ENCODE data around the gene CTSV.
"Not testable (repeated sequence)": the region's sequence is repeated elsewhere in the genome, so short reads cannot be mapped to it uniquely, and the experiment has no call there.

CTSV gene

DNA sequence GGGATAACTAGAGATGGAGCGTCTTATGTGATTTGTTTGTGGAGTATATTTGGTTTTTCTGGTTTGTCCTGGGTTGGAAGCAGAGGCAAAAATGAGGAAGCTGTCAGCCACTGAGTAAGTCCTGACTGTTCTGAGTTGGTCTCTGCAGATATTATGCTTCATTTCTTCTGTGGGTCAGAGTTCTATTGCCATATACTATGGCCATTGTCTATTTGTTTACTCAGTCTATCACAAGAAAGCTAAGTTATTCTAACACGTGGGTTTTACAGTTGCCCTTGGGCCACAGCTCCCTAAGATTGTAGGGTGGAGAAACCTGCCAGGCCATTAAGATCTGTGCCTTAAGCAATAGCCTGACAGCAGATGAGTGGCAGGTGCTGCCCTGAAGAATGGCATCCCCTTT, 3.0 kb upstream of the CTSV start:
- DNase-seq (ENCODE audit: low read depth, low spot score) = peak; percentile 79

DNA sequence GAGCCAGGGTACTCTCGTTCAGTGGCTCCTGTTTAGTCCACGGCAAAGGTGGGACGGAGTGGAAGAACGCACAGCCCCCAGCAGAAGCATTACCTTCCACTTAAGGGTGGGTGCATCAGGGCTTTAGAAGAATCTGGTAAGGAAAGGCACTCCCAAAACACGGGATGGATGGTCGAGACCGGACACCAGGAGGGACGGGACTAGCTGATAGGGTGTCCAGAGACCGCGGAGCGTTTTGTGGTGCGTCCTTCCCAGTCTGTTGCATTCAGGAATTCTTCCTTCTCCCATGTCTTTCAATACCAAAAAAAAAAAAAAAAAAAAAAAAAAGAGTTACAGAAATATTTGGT, 545 bp upstream of the CTSV start:
- DNase-seq (ENCODE audit: low read depth, low spot score) = no peak

DNA sequence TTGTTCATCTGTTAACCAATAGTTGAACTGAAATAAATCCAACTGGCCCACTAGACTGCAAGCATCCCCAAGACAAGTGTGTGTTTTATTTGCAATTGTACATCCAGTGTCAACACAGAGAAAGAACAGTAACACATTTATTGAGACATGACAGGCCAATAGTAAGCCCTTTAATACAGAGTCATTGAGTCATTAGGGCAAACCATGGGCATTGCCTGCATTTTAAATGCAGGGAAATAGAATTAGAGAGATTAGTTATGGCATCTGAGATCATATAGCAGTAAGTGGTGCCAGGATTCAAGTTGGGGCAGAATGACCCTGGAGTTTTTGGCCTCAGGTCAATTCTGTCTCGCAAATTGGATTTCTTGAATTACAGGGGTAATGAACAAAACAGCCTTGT, 15.4 kb downstream of the CTSV start:
- not testable (repeated sequence) for DNase-seq (ENCODE audit: low read depth, low spot score)

DNA sequence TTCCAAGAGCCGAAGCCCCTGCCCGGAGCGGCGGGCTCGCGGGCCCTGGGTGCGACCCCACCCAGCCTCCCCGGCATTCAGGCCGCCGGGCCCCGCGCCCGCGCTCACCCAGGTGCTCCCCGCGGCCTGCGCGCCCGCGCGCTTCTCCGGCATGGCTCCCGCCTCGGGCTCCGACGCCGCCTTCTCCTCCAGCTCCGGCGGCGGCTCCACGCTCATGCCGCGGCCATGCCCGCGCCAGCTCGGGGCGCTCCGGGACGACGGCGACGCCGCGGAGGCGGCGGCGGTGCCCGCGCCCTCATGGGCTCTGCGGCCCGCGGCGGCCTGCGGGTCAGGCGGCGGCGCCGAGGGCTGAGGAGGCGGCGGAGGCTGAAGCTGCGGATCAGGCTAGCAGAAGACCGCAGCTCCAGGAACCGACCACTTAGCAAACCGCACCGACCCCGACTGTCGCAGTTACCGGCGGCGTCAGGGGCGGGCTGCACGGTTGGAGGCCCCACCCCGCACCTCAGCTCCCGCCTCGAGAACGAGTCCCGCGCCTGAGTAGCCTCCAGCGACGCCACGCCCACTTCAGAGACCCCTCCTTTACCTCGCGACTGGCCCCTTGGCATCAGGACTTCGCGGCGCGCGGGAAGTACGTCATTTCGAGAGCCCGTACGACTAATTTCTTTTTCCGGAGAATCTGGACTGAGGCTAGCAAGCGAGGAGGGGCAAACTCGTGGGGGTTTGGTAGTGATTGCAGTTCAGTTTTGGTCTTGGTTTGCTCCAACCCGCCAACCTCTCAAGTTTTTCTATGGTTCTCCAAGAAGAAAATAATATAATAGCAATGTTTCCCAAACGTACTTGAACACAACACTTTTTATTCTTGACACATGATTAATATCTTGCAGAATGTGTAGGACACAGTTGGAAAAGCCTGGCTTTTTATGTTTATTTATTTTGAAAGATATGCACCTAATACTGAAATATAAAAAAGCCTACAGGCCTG, 25.5 kb downstream of the CTSV start:
- DNase-seq (ENCODE audit: low read depth, low spot score) = peak; percentile 85

DNA sequence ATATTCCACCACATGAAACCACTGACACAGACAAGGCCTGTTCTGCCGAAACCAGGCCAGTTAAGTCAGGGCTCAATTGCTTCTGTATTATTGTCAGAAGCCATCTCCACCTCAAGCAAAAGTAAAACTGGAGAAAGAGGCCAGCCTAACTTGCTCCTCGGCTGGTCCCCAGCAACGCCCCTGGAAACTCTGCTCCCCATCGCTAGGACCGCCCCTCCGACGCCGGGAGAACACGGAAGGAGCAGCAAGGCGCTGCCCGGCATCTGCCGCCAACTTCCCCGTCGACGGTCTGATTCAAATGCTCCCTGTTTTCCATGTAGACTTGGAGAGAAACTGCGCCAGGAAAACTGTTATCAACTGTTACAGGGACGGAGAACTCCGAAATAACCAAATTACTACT, 26.3 kb downstream of the CTSV start:
- not testable (repeated sequence) for DNase-seq (ENCODE audit: low read depth, low spot score)

DNA sequence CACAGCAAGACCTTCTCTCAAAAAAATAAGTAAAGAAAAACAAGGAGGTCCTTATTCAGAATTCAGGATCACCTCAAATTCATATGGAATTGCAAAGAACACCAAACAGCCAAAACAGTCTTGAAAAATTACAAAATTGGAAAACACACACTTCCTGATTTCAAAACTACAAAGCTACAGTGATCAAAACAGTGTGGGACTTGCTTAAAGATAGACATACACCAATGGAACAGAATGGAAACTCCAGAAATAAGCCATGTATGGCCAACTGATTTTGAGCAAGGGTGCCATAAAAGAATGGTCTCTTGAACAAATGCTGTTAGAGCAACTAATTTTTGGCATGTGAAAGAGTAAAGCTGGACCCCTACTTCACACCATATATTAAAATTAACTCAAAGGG, 36.7 kb downstream of the CTSV start:
- DNase-seq (ENCODE audit: low read depth, low spot score) = not testable (repeated sequence)

DNA sequence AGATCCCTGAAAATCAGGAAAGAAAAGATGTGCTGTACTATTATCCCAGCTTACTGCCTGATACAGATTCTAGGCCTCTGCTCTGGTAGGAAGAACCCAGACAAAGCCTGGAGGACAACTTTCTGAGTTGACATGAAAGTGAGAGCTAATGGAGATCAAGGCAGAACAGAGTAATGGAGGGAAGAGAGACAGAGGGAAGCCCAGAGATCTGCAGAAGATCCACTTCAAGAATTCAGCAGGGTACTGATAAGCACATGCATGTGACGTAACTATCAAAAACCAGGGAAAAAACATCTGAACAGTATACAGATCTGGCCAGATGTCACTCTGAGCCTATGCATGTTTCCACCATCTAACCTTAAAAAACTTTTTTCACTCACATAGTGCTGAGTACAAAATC, 37.6 kb downstream of the CTSV start:
- not testable (repeated sequence) for DNase-seq (ENCODE audit: low read depth, low spot score)

DNA sequence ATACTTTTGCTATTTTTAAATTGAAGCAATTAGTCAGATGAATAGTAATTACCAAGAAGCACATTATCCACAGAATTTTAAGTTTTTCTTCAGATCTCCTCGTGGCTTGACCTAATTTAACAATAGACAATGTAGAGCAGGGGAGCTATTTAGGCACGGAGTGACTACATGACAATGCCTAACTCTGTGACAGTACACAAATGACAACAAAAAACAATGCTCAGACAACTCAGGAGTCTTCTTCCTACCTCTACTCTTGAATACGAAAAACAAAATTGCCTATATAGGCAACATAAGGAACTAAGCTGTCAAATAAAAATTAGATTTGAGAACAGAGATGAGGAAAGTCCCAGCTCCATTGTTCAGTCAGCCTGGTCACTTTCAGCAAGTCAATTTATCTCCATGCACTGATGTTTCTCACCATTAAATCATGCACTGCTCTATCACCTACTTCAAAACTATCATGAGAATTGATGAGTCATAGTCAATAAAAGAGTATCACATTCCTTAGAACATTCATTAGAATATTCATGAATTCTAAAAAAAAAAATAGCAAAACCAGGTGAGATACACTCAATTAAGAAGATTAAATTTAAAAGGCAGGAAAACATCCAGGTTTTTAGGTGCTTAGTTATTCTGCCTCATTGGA, 38.7 kb downstream of the CTSV start:
- not testable (repeated sequence) for DNase-seq (ENCODE audit: low read depth, low spot score)

DNA sequence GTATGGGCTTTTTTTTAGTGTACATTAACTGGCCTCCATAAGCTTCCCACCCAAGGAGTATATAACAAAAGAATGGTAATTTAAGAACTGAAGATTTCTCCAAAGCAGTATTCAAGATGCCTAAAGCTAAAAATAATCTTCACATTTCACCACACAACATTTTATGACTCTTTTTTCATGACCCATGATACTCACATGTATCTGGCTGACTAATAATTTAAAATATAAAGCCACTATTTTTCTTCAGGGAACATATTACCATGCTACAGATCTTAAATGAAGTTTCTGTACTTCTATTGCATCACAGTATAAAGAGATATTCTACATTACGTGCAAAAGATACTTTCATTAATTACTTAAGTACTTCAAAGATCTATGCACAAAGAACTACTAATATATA, 39.2 kb downstream of the CTSV start:
- not testable (repeated sequence) for DNase-seq (ENCODE audit: low read depth, low spot score)

DNA sequence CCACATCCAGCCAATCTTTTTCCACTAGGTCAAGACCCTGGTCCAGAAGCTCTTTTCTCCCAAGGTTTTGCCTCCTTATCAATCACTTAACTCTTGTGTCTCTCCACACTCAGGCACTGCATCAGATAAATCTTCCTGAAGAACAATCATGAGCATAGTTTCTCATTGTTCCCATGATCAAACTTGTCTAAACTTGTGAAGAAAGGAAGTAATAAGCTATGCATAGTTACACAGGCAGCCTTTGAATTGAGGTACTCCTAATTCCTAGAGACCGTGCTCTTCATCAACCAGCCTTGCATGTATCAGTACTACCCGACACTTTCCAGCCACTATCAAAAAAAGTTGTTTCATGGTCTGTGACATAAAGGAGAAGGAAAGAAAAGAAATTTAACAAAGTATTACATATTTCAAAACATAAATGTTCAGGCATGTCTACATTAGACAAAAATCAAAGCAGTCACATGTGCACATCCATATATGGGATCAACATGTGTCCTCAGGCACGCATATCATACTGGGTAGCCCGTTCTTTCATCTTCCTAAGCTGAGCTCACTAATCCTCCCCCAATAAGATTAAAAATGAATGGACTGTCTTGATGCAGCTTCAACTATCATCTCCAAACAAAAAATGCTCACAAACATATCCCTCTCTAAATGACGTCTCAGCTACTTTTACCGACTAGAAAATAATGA, 41.8 kb downstream of the CTSV start:
- not testable (repeated sequence) for DNase-seq (ENCODE audit: low read depth, low spot score)

DNA sequence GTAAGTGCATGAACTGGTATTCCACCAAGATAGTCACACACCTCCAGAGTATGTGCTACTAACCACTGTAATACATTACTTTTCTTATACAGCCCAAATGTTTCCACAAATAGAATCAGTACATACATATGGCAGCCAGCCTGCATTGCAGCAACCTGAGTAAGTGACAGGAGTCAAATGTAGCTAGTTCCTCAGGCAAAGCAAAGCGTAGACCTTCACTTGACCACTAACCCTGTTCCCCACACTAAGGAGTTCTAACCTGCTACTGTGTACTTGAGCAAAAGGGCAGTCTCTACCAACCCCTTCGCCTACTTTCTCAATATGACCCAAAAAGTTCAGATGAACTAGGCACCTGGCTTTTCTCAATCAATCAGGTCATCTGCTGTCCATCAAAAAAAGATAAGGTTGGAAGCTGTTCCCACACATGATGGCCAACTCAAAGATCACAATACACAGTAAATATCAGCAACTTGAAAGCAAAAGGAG, 44.4 kb downstream of the CTSV start:
- DNase-seq (ENCODE audit: low read depth, low spot score) = not testable (repeated sequence)

DNA sequence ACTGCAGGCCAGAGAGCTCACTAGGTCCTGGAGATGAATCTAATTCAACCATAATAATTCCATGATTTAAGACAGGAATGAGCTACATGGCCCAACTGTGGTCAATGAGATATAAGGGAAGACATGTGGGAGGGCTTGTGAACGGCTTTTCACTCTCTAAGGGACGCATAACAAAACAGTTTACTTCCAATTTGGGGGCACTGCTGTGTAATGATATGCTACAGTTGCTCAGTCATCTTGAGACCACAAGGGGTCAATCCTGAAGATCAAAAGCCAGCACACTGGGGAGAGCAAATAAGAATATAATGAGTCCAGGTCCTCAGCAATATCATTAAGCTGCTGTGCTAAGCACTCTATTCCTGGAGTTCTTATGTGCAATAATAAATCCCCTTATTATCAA, 46.6 kb downstream of the CTSV start:
- not testable (repeated sequence) for DNase-seq (ENCODE audit: low read depth, low spot score)

DNA sequence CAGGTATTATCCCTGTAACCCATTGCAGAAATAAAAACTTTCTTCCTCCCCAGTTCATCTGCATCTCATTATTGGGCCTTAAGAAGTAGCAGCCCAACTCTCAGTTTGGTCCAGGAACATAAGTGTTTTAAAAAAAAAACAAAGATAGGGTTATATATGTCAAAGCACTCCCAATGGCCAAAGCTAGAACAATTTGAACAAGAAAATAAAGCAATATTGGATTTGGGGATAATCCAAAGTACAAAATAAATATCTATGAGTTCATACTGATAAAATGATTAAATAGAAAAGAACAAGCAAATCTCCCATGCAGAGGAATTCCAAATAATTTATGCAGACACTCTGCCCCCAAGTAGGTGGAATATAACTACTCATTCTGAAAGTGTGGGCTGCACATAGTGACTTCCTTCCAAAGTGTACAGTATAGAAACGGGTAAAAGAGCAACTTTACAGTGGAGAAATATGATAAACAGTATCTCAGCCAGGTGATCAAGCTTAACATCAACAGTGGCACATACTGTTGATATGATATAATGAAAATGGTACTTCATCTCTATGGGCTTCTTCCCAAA, 49.1 kb downstream of the CTSV start:
- DNase-seq (ENCODE audit: low read depth, low spot score) = not testable (repeated sequence)

DNA sequence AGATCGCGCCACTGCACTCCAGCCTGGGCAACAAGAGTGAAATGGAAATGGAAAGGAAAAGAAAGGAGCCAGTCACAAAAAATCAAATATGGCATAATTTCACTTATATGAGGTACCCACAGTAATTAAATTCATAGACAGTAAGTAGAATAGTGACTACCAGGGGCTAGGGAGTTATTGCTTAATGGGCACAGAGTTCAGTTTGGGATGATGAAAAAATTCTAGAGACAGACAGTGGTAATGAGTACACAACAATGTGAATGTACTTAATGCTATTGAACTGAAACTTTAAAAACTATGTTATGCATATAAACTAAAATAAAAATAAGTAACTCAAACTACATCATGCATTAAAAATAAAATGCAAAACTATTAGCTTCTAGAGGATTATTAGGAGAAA, 54.1 kb downstream of the CTSV start:
- not testable (repeated sequence) for DNase-seq (ENCODE audit: low read depth, low spot score)

DNA sequence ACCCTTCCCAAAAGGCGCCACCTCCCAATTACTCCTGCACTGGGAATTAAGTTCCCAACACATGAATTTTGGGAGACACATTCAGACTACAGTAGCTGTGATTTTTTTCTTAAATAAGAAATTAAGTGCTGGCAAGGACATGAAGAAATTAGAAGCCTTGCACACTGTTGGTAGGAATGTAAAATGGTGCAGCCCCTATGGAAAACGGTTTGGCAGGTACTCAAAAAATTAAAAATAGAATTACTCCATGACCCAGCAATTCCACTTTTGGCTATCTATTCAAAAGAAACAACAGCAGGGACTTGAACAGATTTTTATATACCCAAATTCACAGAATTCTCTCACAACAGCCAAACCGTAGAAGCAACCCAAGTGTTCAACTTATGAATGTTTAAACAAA, 54.8 kb downstream of the CTSV start:
- not testable (repeated sequence) for DNase-seq (ENCODE audit: low read depth, low spot score)

DNA sequence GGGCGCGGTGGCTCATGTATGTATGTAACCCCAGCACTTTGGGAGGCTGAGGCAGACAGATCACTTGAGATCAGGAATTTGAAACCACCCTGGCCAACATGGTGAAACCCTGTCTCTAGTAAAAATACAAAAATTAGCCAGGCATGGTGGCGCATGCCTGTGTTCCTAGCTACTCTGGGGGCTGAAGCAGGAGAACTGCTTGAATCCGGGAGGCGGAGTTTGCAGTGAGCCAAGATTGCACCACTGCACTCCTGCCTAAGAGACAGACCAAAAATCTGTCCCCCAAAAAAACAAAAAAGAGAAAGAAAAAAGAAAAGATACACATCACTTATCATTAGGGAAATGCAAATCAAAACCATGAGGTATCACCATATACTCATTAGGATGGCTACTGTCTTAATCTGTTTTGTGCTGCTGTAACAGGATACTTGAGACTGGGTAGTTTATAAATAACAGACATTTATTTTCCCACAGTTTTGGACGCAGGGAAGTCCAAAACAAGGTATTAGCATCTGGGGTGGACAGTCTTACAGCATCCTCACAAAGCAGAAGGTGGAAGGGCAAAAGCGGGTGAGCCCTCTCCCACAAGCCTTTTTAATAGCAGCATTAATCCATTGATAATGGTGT, 55.3 kb downstream of the CTSV start:
- not testable (repeated sequence) for DNase-seq (ENCODE audit: low read depth, low spot score)

Data from ELF-1 (cell line).